Activated CD4-positive, alpha-beta T cell treated with anti-CD3 and anti-CD28 coated beads, Interleukin-10, Interleukin-2, amounts not matched to agents 100 ng/mL and 50 ng/mL, durations not matched to agents 16 hours and 8 hours (primary cell): ENCODE results near the gene NSL1.

Experiments
- DNase-seq: peaks from one replicate; pipeline ENCODE4 v3.0.0-alpha.2; 2020

The NSL1 gene

DNA sequence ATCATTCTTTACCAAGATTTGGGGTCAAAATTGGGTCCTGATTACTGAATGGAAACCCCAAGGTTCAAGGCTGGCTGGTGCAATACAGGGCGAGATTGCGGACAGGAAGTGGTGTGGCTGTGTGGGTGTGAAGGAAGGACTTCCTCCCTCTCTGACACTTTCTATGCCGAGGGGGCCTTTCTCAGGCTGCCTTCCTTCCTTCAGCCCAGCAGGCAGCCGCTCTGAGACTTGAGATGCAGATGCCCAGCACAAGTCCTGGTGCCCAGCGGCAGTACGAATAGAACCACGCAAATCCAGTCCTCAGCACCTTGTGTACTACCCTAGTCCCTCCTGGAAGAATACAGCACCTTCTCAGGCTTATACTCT lies 108.2 kb downstream of the NSL1 start:
- DNase-seq = peak; percentile 93

DNA sequence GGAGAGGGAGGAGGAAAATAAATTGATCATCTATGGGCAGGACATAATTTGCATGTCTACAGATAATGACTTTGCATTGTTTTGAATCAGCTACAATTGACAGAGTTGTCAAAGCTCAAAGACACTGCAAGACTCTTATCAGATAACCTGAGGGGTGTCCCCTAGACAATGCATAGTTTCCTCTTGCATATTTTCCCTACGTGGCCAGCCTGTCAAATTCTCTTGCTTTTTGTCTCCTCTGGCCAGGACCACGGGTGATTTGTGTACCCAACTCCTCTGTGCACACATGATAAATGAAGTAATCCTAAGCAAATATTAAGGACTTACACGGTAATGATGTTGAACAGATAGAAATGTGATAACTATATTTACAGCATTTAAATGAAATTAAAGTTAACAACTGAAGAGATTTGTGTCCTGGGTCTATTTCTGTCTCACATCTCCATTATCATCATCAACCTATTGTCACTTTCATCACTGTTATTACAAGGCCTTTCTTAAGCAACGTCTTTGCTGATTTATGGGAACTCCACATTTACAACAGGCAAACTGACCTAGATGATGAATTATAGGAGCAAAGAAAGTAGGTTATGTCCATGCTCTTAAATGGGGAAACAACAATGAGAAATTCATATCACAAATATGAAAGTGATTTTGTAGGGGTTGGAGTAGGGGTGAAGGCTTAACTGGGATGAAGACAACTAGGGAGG lies 110.7 kb downstream of the NSL1 start:
- DNase-seq = peak; percentile 61

DNA sequence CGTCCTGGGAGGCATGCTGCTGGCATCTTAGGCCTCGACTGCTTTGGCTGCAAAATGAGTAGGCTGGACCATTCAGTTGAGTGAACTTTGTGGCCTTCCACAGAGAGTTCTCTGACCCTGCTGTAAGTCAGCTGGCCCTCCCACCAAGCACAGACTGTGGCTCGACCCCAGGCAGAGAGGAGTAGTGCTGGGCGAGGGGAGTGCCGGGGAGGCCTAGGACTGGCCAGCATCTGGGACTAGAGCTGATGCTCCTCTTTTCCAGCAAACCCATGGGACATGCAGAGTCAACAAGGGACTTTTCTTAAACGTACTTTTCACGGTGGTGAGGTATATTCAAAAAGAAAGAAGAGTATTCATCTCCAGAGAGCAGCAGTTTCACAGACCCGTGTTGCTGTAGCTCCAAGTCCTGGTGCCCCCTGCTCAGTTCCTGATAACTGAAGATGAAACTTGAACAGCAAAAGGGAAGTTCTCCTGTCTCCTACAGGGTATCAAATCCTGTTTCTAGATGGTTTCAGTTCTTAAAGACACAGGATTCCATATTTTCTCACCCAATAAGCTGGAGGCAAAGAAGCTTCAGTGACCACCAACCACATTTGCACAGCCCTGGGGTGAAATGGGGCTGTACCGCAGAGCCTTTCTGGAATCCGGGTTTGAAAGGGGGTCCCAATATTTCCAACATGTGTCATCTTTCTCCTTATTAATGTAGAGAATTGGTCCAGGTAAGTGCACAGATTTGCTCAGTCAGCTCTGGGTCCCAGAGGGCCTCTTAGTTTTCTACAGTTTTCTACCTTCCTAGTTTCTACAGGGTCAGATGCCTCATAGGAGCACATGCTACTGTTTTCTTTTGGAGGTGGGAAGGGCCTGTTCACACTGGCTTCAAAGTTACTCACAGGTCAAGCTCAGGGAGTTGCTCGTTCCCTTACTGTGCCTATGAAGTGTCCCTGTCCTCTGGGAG lies 112.8 kb downstream of the NSL1 start:
- peak; percentile 92 for DNase-seq

DNA sequence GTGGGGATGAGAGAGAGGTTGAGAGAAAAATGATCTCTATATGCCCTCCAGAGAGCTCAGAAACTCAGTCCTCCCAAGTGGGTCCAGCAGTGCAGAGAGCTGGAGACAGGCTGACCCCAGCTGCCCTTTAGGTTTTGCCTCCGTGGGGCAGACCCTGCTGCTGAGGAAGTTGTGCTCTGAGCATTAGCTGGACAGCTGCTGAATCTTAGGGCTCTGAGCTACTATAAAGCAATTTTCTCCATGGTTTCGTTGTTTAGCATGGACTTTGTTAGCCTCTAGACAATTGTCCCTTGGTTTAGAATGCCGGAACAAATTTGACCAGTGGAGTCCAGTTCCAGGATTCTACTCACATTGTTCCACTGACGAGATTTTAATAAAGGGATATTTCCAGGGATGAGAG lies 114.0 kb downstream of the NSL1 start:
- no peak for DNase-seq

DNA sequence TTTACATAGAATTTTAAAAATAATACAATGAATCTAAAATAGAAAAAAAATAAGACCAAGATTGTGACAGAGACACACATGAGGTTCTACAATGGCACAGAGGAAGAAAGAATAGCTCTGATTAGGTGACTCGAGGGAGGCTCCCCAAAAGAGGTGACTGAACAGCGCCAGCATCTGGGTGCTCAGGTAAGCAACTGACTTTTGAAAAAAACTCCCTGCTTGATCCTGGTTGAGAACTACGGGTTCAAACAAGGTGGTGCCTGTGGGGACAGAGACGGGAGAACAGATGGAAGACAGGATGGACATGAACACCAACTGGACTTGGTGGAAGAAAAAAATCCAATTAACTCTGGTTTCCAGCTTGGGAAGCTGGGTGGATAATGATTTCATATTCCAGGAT lies 114.4 kb downstream of the NSL1 start:
- no peak for DNase-seq
